Right ventricle myocardium superior (tissue), 1 donor: ENCODE measurements around the gene ANKS1B. TPM values are rescaled to one million over a fixed set of nuclear protein-coding genes. Genes with fewer than 3 reads are reported as not detected.

ENCODE experiments used
- ATAC-seq: fragments of 200-7000 bp; cut with Tn5 transposase; one replicate; pipeline ENCODE4 v1.9.1; 2020; ENCODE audit warnings: mild to moderate bottlenecking; ENCODE audit not compliant: poor library complexity
- DNase-seq: peaks from one replicate; pipeline ENCODE4 v3.0.0-alpha.2; 2020
- intact Hi-C: fragments of 100-400 bp; cut with DNase I; formaldehyde crosslinking; loops from one replicate; pipeline ENCODE4 v1.11.2; 2022
- total RNA-seq: library from RNA; stranded (reverse); fragmentation: NEBNext Ultra II Directional; extraction: Animal tissue kit (Norgen Biotek cat#: 25700); gene quantifications from one replicate; pipeline ENCODE4 v1.2.1, GENCODE V29; 2021
- donor health status: DM: no; HTN: yes; CAD: no; lungs with severe emphysema.

ANKS1B gene
- total RNA-seq, 1 donor from 2014 or later, result 1.2 TPM

GRCh38 chr12:99213047-99213446 lies 771.7 kb downstream of the ANKS1B start:
- intact Hi-C loops, result no loop called here
- ATAC-seq (no peak), DNase-seq (no peak)

GRCh38 chr12:99212275-99212674 lies 772.5 kb downstream of the ANKS1B start:
- ATAC-seq, result no peak
- intact Hi-C loops, result no loop called here
- DNase-seq, result no peak

- intact Hi-C loops, result no loop called here
- no peak for ATAC-seq
- no peak for DNase-seq
Observed at GRCh38 chr12:99205111-99205510, 779.6 kb downstream of the ANKS1B start.

- intact Hi-C loops, result no loop called here
- no peak for DNase-seq
- ATAC-seq, result no peak
Observed at GRCh38 chr12:99201906-99202645, 782.7 kb downstream of the ANKS1B start.

- no peak for DNase-seq
- no peak for ATAC-seq
- intact Hi-C loops, result no loop called here
Observed at GRCh38 chr12:99200711-99201384, 783.9 kb downstream of the ANKS1B start.

- ATAC-seq (no peak), DNase-seq (no peak)
- intact Hi-C loops, result no loop called here
Observed at GRCh38 chr12:99195474-99195873, 789.3 kb downstream of the ANKS1B start.

- intact Hi-C loops, result no loop called here
- DNase-seq (no peak), ATAC-seq (no peak)
Observed at GRCh38 chr12:99192489-99192888, 792.2 kb downstream of the ANKS1B start.

- no peak for ATAC-seq
- intact Hi-C loops, result no loop called here
Observed at GRCh38 chr12:99176871-99177270, 807.9 kb downstream of the ANKS1B start.

GRCh38 chr12:99170461-99170860 lies 814.3 kb downstream of the ANKS1B start:
- intact Hi-C loops, result no loop called here
- ATAC-seq (no peak), DNase-seq (no peak)

More at GRCh38 chr12:99176871-99177270, 807.9 kb downstream of the ANKS1B start:
- DNase-seq, result no peak

- DNase-seq (no peak), ATAC-seq (no peak)
- intact Hi-C loops, result no loop called here
Observed at GRCh38 chr12:99170037-99170436, 814.7 kb downstream of the ANKS1B start.

- intact Hi-C loops, result no loop called here
- no peak for DNase-seq
- ATAC-seq, result no peak
Observed at GRCh38 chr12:99157946-99158345, 826.8 kb downstream of the ANKS1B start.

GRCh38 chr12:99154983-99155336 lies 829.8 kb downstream of the ANKS1B start:
- ATAC-seq (no peak), DNase-seq (no peak)
- intact Hi-C loops, result no loop called here

GRCh38 chr12:99154216-99154982 lies 830.3 kb downstream of the ANKS1B start:
- DNase-seq (peak; percentile 39), ATAC-seq (no peak)
- intact Hi-C loops, result no loop called here

- DNase-seq, result no peak
- ATAC-seq, result no peak
- intact Hi-C loops, result no loop called here
Observed at GRCh38 chr12:99153293-99153692, 831.4 kb downstream of the ANKS1B start.

- ATAC-seq (no peak), DNase-seq (no peak)
- intact Hi-C loops, result no loop called here
Observed at GRCh38 chr12:99152337-99152736, 832.4 kb downstream of the ANKS1B start.

- intact Hi-C loops, result no loop called here
- ATAC-seq, result no peak
- DNase-seq, result no peak
Observed at GRCh38 chr12:99151744-99152143, 833.0 kb downstream of the ANKS1B start.

- intact Hi-C loops, result no loop called here
- DNase-seq, result no peak
- ATAC-seq, result peak; percentile 39
Observed at GRCh38 chr12:99147130-99147529, 837.6 kb downstream of the ANKS1B start.

- intact Hi-C loops, result no loop called here
- ATAC-seq, result no peak
- no peak for DNase-seq
Observed at GRCh38 chr12:99146730-99147129, 838.0 kb downstream of the ANKS1B start.

GRCh38 chr12:99146185-99146584 lies 838.6 kb downstream of the ANKS1B start:
- intact Hi-C loops, result no loop called here
- peak; percentile 65 for ATAC-seq

GRCh38 chr12:99142651-99143050 lies 842.1 kb downstream of the ANKS1B start:
- ATAC-seq (no peak), DNase-seq (no peak)
- intact Hi-C loops, result no loop called here

More at GRCh38 chr12:99146185-99146584, 838.6 kb downstream of the ANKS1B start:
- DNase-seq, result no peak
